Measurements from ENCODE around the gene MGMT. TPM values are rescaled to one million over a fixed set of nuclear protein-coding genes. Genes with fewer than 3 reads are reported as not detected.

MGMT gene
- total RNA-seq, 2 experiments from 2014 or later = 15.4 to 16.7 TPM

- peak; percentile 3 for DNase-seq
- H3K4me3 Mint-ChIP-seq = no peak overlapping the region
- no peaks in the 10 kb centered on the region for H3K36me3 Mint-ChIP-seq (ENCODE audit: low read depth)
- CTCF ChIA-PET = no interaction called here
- H3K9me3 Mint-ChIP-seq = peaks cover 15% of the 10 kb centered on the region
- no peak overlapping the region for H3K27ac Mint-ChIP-seq
- no peaks in the 10 kb centered on the region for H3K4me1 Mint-ChIP-seq
- no peaks in the 10 kb centered on the region for H3K27me3 Mint-ChIP-seq
- POLR2A ChIA-PET = no interaction called here
Measured at GRCh38 chr10:129740532-129741279, 273.7 kb downstream of the MGMT start.

GRCh38 chr10:129741280-129741977 is 274.4 kb downstream of the MGMT start:
- H3K27me3 Mint-ChIP-seq = no peaks in the 10 kb centered on the region
- peaks cover 15% of the 10 kb centered on the region for H3K9me3 Mint-ChIP-seq
- no peaks in the 10 kb centered on the region for H3K36me3 Mint-ChIP-seq (ENCODE audit: low read depth)
- H3K27ac Mint-ChIP-seq = no peak overlapping the region
- peak; percentile 12 for DNase-seq
- CTCF ChIA-PET = no interaction called here
- POLR2A ChIA-PET = no interaction called here
- H3K4me1 Mint-ChIP-seq = no peaks in the 10 kb centered on the region
- no peak overlapping the region for H3K4me3 Mint-ChIP-seq

DNA sequence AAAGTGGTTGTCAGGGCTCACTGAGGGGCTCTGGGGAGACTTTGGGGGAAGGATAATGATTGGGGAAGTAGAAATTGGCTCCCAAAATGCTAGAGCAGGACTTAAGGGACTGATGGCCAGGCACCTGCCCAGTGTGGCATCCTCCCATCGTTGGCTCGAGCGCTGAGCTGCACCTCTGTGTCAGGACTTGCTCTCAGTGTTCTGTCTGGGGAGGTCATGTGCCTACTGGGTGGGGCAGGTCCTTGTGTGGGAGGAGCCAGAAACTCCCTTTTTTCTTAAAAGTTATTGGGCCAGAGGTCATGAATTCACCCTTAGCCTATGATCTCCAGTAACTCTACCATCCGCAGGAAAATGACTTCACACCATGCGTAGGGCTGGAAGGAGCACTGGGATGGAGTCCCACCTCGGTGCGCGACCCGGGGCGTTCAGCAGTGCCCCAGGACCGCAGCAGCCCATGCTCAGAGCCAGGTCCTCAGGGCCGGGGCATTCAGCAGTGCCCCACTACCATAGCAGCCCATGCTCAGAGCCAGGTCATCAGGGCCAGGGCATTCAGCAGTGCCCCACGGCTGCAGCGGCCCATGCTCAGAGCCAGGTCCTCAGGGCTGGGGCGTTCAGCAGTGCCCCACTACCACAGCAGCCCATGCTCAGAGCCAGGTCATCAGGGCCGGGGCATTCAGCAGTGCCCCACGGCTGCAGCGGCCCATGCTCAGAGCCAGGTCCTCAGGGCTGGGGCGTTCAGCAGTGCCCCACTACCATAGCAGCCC is 275.1 kb downstream of the MGMT start:
- H3K27ac Mint-ChIP-seq = no peak overlapping the region
- no peak for DNase-seq
- H3K4me3 Mint-ChIP-seq = no peak overlapping the region
- H3K36me3 Mint-ChIP-seq (ENCODE audit: low read depth) = no peaks in the 10 kb centered on the region
- POLR2A ChIA-PET = no interaction called here
- no peaks in the 10 kb centered on the region for H3K27me3 Mint-ChIP-seq
- no peaks in the 10 kb centered on the region for H3K4me1 Mint-ChIP-seq
- CTCF ChIA-PET = no interaction called here
- peaks cover 15% of the 10 kb centered on the region for H3K9me3 Mint-ChIP-seq

- Mint-ChIP-seq H3K27me3 (no peaks in the 10 kb centered on the region), H3K4me3 (no peak overlapping the region), H3K4me1 (no peaks in the 10 kb centered on the region), H3K36me3 (ENCODE audit: low read depth) (no peaks in the 10 kb centered on the region), H3K9me3 (peaks cover 15% of the 10 kb centered on the region), H3K27ac (no peak overlapping the region)
- ChIA-PET CTCF (no interaction called here), POLR2A (no interaction called here)
- peak; percentile 5 for DNase-seq
Measured at GRCh38 chr10:129742742-129743550, 275.9 kb downstream of the MGMT start.

DNA sequence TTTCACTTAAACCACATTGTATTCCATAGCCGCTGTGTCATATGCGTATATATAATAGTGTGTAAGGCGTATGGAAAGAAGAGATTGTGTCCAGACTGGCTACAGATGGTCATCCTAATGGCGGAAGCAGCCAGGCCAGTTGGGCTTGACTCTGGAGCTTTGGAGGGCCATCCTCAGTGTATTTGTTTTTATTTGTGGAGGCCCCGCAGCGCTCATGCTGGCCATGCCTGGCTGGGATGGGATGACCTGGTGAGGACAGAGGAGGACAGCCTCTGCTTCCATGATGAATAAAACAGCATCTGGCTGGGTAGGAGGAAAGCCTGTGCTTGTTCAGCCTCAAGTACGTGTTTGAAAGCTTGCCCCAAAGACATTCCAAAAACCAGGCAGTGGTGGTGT is 276.7 kb downstream of the MGMT start:
- Mint-ChIP-seq H3K4me3 (no peak overlapping the region), H3K4me1 (no peaks in the 10 kb centered on the region), H3K27me3 (no peaks in the 10 kb centered on the region), H3K36me3 (ENCODE audit: low read depth) (no peaks in the 10 kb centered on the region), H3K27ac (no peak overlapping the region), H3K9me3 (peaks cover 17% of the 10 kb centered on the region)
- POLR2A ChIA-PET = no interaction called here
- no peak for DNase-seq
- CTCF ChIA-PET = no interaction called here

GRCh38 chr10:129744134-129745111 is 277.4 kb downstream of the MGMT start:
- DNase-seq = peak; percentile 11
- CTCF ChIA-PET = no interaction called here
- POLR2A ChIA-PET = no interaction called here
- no peaks in the 10 kb centered on the region for H3K4me1 Mint-ChIP-seq
- H3K9me3 Mint-ChIP-seq = peaks cover 17% of the 10 kb centered on the region
- H3K36me3 Mint-ChIP-seq (ENCODE audit: low read depth) = no peaks in the 10 kb centered on the region
- H3K27ac Mint-ChIP-seq = no peak overlapping the region
- no peaks in the 10 kb centered on the region for H3K27me3 Mint-ChIP-seq
- H3K4me3 Mint-ChIP-seq = no peak overlapping the region

GRCh38 chr10:129745186-129745750 is 278.2 kb downstream of the MGMT start:
- Mint-ChIP-seq H3K27me3 (no peaks in the 10 kb centered on the region), H3K4me1 (no peaks in the 10 kb centered on the region), H3K27ac (no peak overlapping the region), H3K9me3 (peaks cover 20% of the 10 kb centered on the region), H3K36me3 (ENCODE audit: low read depth) (no peaks in the 10 kb centered on the region), H3K4me3 (no peak overlapping the region)
- CTCF ChIA-PET = no interaction called here
- DNase-seq = no peak
- POLR2A ChIA-PET = no interaction called here

DNA sequence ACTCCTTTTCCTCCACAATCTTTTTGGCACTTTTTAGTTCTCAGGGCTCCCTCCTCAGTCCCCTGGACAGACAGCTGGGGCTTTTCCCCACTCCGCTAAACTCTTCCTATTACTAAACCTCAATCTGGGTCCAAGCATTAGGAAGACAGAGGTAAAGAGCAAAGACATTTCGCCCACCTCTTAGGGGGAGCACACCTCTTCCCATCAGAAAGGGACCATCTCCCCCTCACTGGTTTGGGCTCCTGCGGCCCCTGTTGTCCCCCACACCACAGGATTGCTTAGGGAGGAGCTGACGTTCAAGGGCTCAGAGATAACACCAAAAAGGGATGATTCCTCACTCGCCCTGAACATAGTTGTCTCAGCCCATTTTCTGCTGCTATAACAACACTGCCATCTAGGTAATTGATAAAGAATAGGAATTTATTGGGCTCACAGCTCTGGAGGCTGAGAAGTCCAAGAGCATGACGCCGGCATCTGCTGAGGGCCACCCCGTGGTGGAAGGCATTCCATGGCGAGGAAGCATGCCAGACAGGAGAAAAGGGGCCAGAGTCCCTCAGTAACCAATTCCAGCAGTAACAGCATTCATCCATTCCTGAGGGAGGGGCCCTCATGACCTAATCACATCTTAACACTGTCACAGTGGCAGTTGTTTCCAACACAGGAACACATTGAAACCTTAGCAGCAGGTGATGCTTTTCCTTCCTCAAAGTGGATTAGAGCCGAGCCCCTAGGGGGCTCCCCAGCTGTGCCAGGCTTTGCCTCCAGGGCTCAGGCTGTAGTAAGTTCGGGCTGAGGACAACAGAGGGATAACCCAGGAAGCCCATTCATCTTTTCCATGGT is 287.4 kb downstream of the MGMT start:
- H3K27ac Mint-ChIP-seq = no peak overlapping the region
- H3K9me3 Mint-ChIP-seq = peaks cover 11% of the 10 kb centered on the region
- CTCF ChIA-PET = no interaction called here
- POLR2A ChIA-PET = no interaction called here
- no peak for DNase-seq
- H3K27me3 Mint-ChIP-seq = no peaks in the 10 kb centered on the region
- peaks cover 10% of the 10 kb centered on the region for H3K36me3 Mint-ChIP-seq (ENCODE audit: low read depth)
- no peak overlapping the region for H3K4me3 Mint-ChIP-seq
- peaks cover 6% of the 10 kb centered on the region for H3K4me1 Mint-ChIP-seq

GRCh38 chr10:129755158-129755591 is 288.1 kb downstream of the MGMT start:
- Mint-ChIP-seq H3K9me3 (peaks cover 7% of the 10 kb centered on the region), H3K4me3 (no peak overlapping the region), H3K27ac (no peak overlapping the region), H3K27me3 (no peaks in the 10 kb centered on the region), H3K4me1 (peaks cover 6% of the 10 kb centered on the region), H3K36me3 (ENCODE audit: low read depth) (peaks cover 10% of the 10 kb centered on the region)
- ChIA-PET CTCF (no interaction called here), POLR2A (no interaction called here)
- peak; percentile 4 for DNase-seq

GRCh38 chr10:129755621-129756020 is 288.6 kb downstream of the MGMT start:
- peaks cover 10% of the 10 kb centered on the region for H3K36me3 Mint-ChIP-seq (ENCODE audit: low read depth)
- DNase-seq = no peak
- no peak overlapping the region for H3K27ac Mint-ChIP-seq
- H3K9me3 Mint-ChIP-seq = peaks cover 8% of the 10 kb centered on the region
- H3K4me1 Mint-ChIP-seq = peaks cover 6% of the 10 kb centered on the region
- ChIA-PET CTCF (no interaction called here), POLR2A (no interaction called here)
- no peaks in the 10 kb centered on the region for H3K27me3 Mint-ChIP-seq
- H3K4me3 Mint-ChIP-seq = no peak overlapping the region
